Esophagus muscularis mucosa (tissue), 3 donors: ENCODE results near the gene ASNS.

Experiments used
- CTCF ChIP-seq, 3 experiments: fragments of 200-600 bp in 2 of 3; fragments of 450-650 bp in 1 of 3; sonication (generic) in 2 of 3; IDR thresholded peaks; one replicate each; pipeline ENCODE4 v1.5.1; 2017 to 2019; ENCODE audit warnings: antibody characterized with exemption in 3 of 3, mild to moderate bottlenecking in 2 of 3, moderate library complexity in 1 of 3
- POLR2A ChIP-seq: fragments of 450-650 bp; IDR thresholded peaks from one replicate; pipeline ENCODE4 v1.6.1; 2017; ENCODE audit warnings: antibody characterized with exemption, moderate library complexity, mild to moderate bottlenecking, low read depth
- POLR2AphosphoS5 ChIP-seq, 2 donors: sonication (generic); formaldehyde crosslinking; IDR thresholded peaks; one replicate each; pipeline ENCODE4 v1.6.1; 2017; ENCODE audit warnings: antibody characterized with exemption in 2 of 2

DNA sequence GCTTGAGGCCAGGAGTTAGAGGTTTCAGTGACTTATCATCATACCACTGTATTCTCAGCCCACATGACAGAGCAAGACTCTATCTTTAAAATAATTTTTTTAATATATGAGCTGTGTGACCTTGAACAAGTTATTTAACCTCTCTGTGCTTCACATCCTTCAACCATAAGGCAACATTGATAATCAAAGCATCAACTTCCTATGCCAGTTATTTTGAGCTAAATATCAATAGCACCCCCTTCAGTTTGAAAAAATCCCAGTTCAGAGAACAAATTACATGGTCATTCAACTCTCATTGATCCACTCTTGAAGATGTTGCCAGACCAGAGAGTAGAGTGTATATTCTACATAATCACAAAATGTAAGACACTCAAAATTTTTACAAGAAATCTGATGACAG lies 53.0 kb downstream of the ASNS start:
- no peak for TF ChIP-seq CTCF (IDR thresholded peaks at IDR 0.05)
- TF ChIP-seq POLR2AphosphoS5 (IDR thresholded peaks at IDR 0.05) = no peak
- no peak for TF ChIP-seq POLR2A
